IPS-15b (cell line): ENCODE data around the gene SMIM27.

Experiments
- H3K27me3 ChIP-seq: one replicate; pipeline ENCODE4 v1.6.1; 2013; ENCODE audit warnings: low read length; ENCODE audit not compliant: control insufficient read depth, insufficient read depth
- H3K36me3 ChIP-seq: one replicate; pipeline ENCODE4 v1.6.1; 2013; ENCODE audit warnings: low read length; ENCODE audit not compliant: control insufficient read depth, insufficient read depth
- H3K4me1 ChIP-seq: one replicate; pipeline ENCODE4 v1.6.1; 2013; ENCODE audit warnings: mild to moderate bottlenecking, low read length; ENCODE audit not compliant: control insufficient read depth, insufficient read depth
- H3K4me3 ChIP-seq: one replicate; pipeline ENCODE4 v1.5.1; 2013; ENCODE audit warnings: low read depth, low read length
- H3K9ac ChIP-seq: one replicate; pipeline ENCODE4 v1.6.1; 2013; ENCODE audit warnings: low read depth, mild to moderate bottlenecking, low read length
- H3K9me3 ChIP-seq: one replicate; pipeline ENCODE4 v1.6.1; 2013; ENCODE audit warnings: mild to moderate bottlenecking, low read length; ENCODE audit not compliant: control insufficient read depth, insufficient read depth

The SMIM27 gene

GRCh38 chr9:32565967-32566366, 13.8 kb downstream of the SMIM27 start:
- Histone ChIP-seq H3K4me1 (no peaks in the 10 kb centered on the region), H3K9me3 (no peaks in the 10 kb centered on the region), H3K27me3 (no peaks in the 10 kb centered on the region), H3K36me3 (peaks cover 14% of the 10 kb centered on the region), H3K4me3 (no peak overlapping the region), H3K9ac (no peak overlapping the region)

DNA sequence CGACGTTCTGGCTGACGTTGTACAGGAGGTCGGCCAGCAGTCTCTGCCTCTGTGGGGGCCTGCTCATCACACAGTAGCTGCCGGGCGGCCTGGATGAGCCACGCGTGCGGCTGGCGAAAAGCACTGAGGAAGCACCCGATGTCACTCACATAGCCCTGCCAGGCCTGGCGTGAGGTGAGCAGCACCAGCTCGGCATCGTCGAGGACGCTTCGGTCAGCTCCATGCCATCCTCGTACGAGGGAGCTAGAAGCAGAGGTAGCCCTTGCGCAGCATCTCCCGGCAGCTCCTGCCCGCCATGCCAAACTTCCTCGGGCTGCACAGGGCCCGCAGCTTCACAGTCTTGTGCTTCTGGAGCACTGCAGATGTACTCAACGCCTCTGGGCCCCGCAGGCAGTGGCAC, 14.6 kb downstream of the SMIM27 start:
- no peaks in the 10 kb centered on the region for H3K9me3 ChIP-seq
- H3K9ac ChIP-seq: no peak overlapping the region
- no peaks in the 10 kb centered on the region for H3K4me1 ChIP-seq
- H3K4me3 ChIP-seq: no peak overlapping the region
- H3K27me3 ChIP-seq: no peaks in the 10 kb centered on the region
- peaks cover 14% of the 10 kb centered on the region for H3K36me3 ChIP-seq

- Histone ChIP-seq H3K4me3 (no peak overlapping the region), H3K4me1 (peaks cover 4% of the 10 kb centered on the region)
Measured at GRCh38 chr9:32570262-32570661, 18.1 kb downstream of the SMIM27 start.

DNA sequence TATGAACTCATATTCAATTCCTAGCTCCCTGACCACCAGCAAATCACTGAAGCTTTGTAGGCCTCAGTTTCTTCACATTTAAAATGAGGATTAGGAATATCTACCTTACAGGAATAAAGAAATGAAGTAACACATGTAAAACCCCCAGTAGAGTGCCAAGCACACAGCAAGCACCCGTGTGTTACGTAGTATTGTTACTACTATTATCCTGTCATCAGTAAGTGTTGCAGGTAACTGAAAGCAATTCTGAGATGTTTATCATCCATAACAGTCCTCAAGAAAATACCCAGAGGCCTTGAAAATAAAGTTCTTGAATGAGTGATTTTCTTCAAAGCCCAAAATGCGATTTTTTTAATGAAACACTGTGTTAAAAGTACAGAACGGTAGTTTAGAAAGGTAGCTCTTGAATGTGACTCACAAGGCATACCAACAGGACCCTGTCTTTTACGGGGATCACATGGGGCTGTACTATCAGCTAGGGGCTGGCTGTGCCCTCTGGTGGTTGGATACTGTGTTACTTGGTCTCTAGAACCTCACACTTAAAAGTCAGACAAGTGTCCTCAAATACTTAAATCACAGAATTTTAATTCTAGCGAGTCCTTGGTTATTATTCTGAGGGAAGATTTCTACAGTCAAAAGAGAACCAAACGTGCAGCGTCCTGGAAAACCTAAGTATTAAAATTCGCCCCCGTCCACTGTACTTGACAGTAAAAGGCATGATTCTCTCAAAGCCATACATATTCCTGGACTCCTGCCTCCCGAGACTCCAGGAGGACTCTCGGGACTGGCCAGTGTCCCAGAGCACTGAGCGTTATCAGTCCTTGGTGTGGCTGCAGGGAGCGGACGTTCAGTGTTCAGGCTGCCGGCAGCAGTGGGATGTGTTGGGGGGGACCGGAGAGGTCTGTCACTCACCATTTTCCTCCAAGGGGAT, 20.1 kb downstream of the SMIM27 start:
- Histone ChIP-seq H3K9me3 (no peaks in the 10 kb centered on the region), H3K36me3 (peaks cover 5% of the 10 kb centered on the region), H3K9ac (peak overlapping the region; percentile 87), H3K4me1 (peaks cover 4% of the 10 kb centered on the region), H3K27me3 (no peaks in the 10 kb centered on the region), H3K4me3 (peak overlapping the region; percentile 85)

More at GRCh38 chr9:32570262-32570661, 18.1 kb downstream of the SMIM27 start:
- no peak overlapping the region for H3K9ac ChIP-seq
- H3K36me3 ChIP-seq: peaks cover 14% of the 10 kb centered on the region
- H3K27me3 ChIP-seq: no peaks in the 10 kb centered on the region
- no peaks in the 10 kb centered on the region for H3K9me3 ChIP-seq

- peaks cover 4% of the 10 kb centered on the region for H3K4me1 ChIP-seq
- H3K27me3 ChIP-seq: no peaks in the 10 kb centered on the region
- peak within 1 kb of the TSS; percentile 87 for H3K9ac ChIP-seq
- no peaks in the 10 kb centered on the region for H3K9me3 ChIP-seq
- H3K36me3 ChIP-seq: no peaks in the 10 kb centered on the region
- peak within 1 kb of the TSS; percentile 85 for H3K4me3 ChIP-seq
Measured at GRCh38 chr9:32572900-32573523, 20.9 kb downstream of the SMIM27 start, which contains the start of gene NDUFB6. TSS of gene NDUFB6 (minus strand) at chr9:32573159. CDS start at chr9:32573060, 99 bp downstream.

DNA sequence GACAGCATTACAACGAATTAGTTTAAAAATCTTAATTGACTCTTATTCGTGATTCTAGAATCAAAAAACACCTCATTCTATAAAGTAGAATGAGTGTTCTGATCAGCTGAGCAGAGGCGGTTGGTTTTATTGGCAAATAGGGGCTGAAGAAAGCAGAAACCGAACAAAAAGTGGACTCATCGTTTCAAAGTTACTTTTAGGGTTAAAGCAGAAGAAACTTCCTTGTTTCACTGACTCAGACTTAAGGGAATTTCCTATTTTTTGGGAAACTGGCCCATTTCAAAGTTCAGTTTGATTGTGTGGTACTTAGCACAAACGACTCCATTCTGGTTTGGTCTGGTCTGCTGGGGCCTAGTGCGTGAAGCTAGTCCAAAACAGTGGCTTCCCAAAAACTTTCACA, 21.7 kb downstream of the SMIM27 start:
- Histone ChIP-seq H3K27me3 (no peaks in the 10 kb centered on the region), H3K36me3 (no peaks in the 10 kb centered on the region), H3K4me3 (no peak overlapping the region), H3K9me3 (no peaks in the 10 kb centered on the region), H3K4me1 (peaks cover 5% of the 10 kb centered on the region), H3K9ac (no peak overlapping the region)

DNA sequence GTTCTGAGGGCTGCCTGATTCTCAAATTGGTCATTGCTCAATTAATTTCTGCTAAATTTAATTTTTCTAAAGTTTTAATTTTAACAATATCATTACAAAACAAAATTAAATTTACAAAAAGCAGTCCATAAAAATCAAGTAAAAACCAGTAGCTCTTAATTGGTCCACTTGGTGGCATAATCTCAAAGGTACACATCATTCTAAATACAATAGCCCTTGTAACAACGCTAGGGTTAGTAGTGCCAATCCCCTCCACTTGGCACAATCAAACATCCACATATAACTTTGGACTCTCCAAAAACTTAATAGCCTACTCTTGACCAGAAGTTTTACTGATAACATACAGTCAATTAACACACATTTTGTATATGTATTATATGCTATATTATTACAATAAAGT, 22.7 kb downstream of the SMIM27 start:
- H3K4me1 ChIP-seq: peaks cover 5% of the 10 kb centered on the region
- no peak overlapping the region for H3K9ac ChIP-seq
- no peaks in the 10 kb centered on the region for H3K36me3 ChIP-seq
- H3K27me3 ChIP-seq: no peaks in the 10 kb centered on the region
- no peak overlapping the region for H3K4me3 ChIP-seq
- no peaks in the 10 kb centered on the region for H3K9me3 ChIP-seq

GRCh38 chr9:32577316-32577715, 25.2 kb downstream of the SMIM27 start:
- H3K4me3 ChIP-seq: no peak overlapping the region
- peaks cover 5% of the 10 kb centered on the region for H3K4me1 ChIP-seq
- no peak overlapping the region for H3K9ac ChIP-seq
- no peaks in the 10 kb centered on the region for H3K27me3 ChIP-seq
- H3K9me3 ChIP-seq: no peaks in the 10 kb centered on the region
- no peaks in the 10 kb centered on the region for H3K36me3 ChIP-seq

DNA sequence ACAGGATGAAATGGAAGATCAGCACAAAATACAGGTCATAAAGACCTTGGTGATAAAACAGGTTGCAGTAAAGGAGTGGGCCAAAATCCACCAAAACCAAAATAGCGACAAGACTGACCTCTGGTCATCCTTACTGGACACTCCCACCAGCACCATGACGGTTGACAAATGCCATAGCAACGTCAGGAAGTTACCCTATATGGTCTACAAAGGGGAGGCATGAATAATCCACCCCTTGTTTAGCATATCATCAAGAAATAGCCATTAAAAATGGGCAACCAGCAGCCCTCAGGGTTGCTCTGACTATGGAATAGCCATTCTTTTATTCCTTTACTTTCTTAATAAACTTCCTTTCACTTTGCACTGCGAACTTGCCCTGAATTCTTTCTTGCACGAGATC, 26.8 kb downstream of the SMIM27 start:
- Histone ChIP-seq H3K27me3 (no peaks in the 10 kb centered on the region), H3K4me3 (no peak overlapping the region), H3K36me3 (no peaks in the 10 kb centered on the region), H3K4me1 (peaks cover 2% of the 10 kb centered on the region), H3K9ac (no peak overlapping the region), H3K9me3 (no peaks in the 10 kb centered on the region)

DNA sequence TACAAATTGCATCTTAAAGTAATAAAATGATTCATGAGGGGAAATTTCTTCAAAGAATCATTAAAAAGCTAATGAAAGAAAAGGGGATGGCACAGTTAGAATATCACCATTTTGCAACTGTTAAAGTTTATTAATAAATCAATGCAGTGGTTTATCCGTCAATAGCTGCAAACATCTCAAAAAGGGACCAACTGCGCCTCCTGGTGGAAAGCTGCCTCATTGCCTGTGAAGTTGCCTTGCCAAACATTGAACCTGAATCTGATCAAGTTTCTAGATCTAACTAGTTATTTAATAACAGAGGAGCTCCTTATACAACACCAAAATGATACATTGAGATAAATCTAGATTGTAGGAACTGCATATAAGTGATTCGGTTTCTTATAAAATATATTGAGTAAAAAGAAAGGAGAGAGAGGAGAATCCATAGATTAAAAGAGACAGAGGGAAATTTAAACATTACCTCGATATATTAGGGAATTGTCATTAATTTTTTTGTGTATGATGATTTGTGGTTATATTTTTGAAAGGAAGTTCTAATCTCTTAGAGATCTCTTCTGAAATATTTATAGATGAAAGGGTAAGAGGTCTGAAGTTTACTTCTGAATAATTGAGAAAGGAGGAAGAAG, 27.7 kb downstream of the SMIM27 start:
- Histone ChIP-seq H3K36me3 (no peaks in the 10 kb centered on the region), H3K27me3 (no peaks in the 10 kb centered on the region), H3K4me1 (peaks cover 2% of the 10 kb centered on the region), H3K9me3 (no peaks in the 10 kb centered on the region), H3K4me3 (no peak overlapping the region), H3K9ac (no peak overlapping the region)

DNA sequence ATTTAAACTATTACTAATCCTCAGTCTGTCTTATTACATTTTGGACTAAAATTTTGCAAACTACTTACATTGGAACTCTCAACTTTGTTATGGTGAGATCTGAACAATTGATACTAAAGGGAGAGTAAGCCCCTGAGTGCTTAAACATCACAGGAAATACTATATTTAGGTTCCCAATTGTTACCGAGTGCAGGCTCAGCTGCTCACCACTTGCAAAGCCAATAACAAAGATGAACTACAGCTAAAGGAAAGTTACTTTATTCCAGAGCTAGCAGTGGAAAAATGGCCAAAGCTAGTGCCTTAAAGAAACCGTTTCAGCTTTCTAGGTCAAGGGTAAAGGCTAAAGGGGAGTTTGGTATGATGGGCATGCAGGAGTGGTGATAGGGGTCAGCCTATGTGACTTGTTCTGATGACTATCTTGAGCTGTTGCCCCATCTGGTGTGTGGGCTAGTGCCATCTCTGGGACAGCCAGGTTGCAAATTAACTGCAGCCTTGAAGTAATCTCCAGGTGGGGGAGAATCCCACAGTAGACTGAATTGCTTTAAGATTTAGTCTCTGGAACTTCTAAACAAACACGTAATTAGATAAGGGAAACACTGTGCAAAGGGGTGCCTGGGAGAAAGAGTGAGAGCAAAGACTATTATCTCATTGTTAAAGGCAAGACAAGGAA, 28.6 kb downstream of the SMIM27 start:
- H3K4me1 ChIP-seq: peaks cover 2% of the 10 kb centered on the region
- no peaks in the 10 kb centered on the region for H3K27me3 ChIP-seq
- no peaks in the 10 kb centered on the region for H3K9me3 ChIP-seq
- H3K4me3 ChIP-seq: no peak overlapping the region
- H3K36me3 ChIP-seq: no peaks in the 10 kb centered on the region
- no peak overlapping the region for H3K9ac ChIP-seq
